NCI-H748 treated with DMSO at 0.1 percent for 48 hours (cell line): ENCODE results near the gene YKT6.
"Not testable (repeated sequence)": the region's sequence is repeated elsewhere in the genome, so short reads cannot be mapped to it uniquely, and the experiment has no call there.

Source experiments
- DNase-seq: peaks from one replicate; lab custom pipeline; 2025; lab: John Stamatoyannopoulos, UW

Gene YKT6

GRCh38 chr7:44172803-44173424 lies 27.9 kb upstream of the YKT6 start:
- DNase-seq: no peak

- DNase-seq: no peak
Measured at GRCh38 chr7:44173911-44174693, 26.7 kb upstream of the YKT6 start.

DNA sequence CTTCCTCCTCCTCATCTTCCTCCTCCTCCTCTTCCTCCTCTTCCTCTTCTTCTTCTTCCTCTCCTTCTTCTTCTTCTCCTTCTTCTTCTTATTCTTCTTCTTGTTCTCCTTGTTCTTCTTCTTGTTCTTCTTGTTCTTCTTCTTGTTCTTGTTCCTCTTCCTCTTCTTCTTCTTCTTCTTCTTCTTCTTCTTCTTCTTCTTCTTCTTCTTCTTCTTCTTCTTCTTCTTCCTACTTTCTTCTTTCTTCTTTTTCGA lies 26.2 kb upstream of the YKT6 start:
- DNase-seq: not testable (repeated sequence)

DNA sequence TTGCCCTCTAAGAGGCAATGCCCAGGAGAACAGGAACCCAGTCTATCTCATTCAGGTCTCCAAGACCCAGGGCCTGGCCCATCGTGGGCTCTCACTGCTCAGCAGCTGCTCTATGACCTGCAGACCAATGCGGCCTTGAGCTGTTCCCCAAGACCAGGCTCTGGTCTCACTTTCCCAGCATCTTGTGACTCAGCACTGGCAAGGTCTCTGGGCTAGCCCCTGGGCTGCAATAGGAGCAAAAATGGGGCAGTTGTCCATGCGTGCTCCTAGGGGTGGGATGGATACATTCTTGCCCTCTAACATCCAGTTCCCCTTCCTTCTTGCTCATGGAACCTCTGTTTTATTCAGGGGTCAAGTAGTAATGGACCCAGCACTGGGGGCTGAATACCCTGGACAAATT lies 25.0 kb upstream of the YKT6 start:
- DNase-seq: no peak

DNA sequence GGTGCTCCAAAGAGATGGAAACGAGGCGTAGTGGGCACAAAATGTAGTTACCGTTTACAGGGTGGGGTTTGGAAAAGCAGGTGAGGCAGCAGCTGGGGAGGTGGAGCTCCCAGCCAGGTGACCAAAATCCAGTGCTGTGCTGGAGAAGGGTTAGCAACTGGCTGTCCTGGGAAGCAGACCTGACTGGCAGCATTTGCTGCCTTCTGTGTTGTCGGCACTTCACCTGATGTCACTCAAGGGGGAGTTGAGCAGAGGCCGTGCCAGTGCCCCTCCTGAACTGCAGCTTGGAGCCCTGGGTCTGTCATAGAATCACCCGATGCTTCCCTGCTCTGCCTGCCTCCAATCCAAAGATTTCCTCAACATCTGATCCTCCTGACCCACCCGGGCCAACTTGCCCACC lies 24.3 kb upstream of the YKT6 start:
- no peak for DNase-seq

GRCh38 chr7:44177570-44178131 lies 23.1 kb upstream of the YKT6 start:
- no peak for DNase-seq

DNA sequence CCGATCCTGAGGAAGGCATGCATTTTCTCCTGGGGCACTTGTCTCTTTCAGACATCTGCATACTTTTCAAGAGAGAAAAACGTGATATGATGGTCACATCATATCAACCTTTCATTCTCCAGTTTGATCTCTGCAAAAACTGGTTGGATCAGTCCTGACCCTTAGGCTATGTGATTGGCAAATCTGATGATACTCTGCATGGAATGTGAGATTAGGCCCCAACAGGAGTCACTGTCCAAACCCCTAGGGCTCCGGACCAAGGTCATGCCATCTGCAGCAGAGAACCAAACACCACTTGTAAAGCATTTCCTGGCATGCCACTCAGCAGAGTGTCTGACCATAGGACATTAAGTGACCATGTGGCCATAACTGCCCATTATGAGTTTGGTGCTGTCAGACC lies 20.1 kb upstream of the YKT6 start:
- DNase-seq: no peak

- no peak for DNase-seq
Measured at GRCh38 chr7:44182827-44183226, 18.0 kb upstream of the YKT6 start.

DNA sequence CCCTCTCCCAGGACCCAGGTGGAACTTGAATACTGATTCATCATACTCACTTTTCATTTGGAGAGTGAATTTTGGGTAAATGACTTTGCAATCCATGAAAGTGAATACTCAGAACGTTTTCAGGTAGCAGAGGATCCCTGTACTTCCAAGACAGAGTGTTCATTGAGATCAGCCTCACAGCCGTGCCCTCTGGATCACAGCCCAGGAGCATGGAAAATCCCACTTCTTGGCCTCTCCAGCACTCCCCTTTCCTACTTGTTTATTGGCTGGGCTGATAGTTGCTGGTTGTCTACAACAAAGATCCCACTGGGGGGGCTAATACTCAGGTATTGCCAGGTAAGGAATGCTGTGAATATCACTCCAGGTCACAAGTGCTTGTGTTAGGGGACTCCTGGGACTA lies 17.4 kb upstream of the YKT6 start:
- DNase-seq: no peak

DNA sequence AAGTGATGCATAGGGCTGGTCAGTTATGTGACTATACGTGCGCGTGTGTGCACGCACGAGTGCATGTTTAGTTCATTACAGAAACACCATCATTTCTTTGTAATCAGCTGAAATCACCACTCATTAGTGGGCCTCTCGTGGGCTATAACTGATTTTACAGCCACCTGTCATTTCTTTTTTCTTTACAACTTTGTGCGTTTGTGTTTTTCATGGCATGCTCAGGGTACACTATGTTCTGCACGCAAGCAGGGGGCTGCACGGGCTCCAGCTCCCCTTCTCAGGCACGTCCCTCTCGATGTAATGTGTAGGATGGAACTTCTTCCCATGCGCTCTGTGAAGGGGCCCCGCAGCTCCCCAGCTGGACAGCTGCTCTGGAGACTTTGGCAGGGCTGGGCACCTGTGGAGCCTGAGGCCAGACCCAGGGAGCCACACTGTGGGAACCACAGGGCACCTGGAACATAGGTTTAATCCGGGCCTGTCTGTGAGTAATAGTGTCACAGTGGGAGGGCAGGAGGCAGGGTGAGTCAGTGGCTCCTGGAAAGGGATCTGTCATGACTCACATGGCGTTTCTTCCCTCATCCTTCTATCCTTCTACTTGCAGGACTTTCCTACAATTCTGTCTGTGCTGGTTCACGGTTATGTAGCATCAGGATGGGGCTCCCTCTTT lies 16.4 kb upstream of the YKT6 start:
- DNase-seq: no peak

DNA sequence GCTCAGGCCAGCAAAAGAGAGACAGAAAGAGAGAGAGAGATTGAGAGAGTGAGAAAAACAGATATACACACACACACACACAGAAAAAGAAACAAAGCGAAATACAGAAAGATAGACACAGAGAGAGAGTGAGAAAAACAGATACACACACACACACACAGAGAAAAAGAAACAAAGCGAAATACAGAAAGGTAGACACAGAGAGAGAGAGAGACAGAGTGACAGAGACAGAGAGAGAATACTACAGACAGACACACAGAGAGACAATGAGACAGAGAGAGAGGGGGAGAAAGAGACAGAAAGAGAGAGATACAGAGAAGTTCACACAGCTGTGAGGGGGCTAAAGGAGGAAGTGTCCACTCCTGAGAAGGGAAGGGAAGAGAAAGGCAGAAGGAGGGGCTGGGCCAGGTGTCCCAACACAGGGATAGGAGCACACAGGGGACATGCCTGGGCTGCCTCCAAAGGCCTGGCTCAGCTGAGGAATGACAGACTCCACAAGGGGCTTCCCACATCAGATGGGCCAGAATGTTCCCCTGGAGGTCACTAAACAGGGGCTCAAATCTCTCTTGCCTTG lies 15.8 kb upstream of the YKT6 start:
- DNase-seq: no peak

DNA sequence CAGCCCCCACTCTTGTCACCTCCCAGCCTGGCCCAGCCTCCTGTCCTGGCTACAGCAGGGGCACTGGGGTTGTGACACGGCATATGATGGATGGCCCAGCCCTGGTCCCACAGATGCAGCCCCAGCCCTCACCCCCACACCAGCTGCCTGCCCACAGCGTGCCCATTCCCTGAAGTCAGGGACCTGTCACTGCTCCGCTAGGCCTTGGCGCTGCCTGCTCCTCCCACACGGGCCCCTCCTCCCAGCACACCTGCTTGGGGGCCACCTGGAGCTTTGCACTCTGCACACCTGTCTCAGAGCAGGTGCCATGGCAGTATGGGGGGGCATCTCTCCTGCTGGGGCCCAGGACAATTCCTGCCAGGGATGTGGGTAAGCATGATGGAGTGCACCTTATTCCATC lies 15.0 kb upstream of the YKT6 start:
- DNase-seq: no peak

- no peak for DNase-seq
Measured at GRCh38 chr7:44186736-44187135, 14.0 kb upstream of the YKT6 start.

- DNase-seq: no peak
Measured at GRCh38 chr7:44187636-44188416, 13.0 kb upstream of the YKT6 start.

- no peak for DNase-seq
Measured at GRCh38 chr7:44188480-44189225, 12.1 kb upstream of the YKT6 start.

GRCh38 chr7:44189286-44189992 lies 11.3 kb upstream of the YKT6 start, which contains the start of gene GCK:
TSS of gene GCK (minus strand) at chr7:44189439. CDS start at chr7:44188953, 486 bp downstream.
- peak; percentile 93 for DNase-seq

DNA sequence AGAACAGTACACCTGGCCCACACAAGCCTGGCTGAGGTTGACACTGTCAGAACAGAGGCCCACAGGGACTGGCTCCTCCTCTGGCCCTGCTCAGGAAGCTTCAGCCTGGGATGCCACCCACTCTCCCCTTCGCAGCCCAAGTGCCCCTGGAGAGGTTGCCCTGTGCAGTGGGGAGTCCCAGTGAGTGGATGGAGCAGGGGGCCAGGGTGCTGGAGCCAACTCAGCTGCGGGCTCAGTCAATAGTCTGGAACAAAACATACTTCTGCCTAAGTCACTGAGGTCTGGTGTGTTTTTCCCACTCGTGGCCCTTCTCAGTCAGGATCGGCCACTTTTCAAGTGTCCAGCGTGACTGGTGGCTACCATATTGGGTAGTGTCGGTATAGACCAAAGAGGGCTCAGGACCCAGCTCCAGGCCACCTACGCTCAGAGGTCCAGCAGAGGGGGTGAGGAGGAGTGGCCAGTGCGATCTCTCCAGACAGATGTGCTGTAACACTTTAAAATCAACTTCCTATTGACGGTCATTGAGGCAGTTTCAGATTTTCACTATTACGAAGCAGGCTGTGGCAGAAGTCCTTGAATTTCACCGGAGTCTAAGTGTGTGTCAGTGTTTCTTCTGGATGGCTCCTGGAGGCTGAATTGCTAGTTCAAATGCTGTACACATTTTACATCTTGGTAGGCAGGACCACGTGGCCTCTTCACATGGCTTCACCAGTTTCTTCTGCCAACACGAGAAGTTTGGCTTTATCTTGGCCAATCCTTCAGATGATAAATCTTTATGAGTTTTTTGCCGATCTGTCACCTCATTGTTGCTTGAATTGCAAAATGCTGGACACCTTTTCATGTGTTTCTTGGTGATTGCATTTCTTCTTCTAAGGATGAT lies 10.5 kb upstream of the YKT6 start:
- DNase-seq: no peak

DNA sequence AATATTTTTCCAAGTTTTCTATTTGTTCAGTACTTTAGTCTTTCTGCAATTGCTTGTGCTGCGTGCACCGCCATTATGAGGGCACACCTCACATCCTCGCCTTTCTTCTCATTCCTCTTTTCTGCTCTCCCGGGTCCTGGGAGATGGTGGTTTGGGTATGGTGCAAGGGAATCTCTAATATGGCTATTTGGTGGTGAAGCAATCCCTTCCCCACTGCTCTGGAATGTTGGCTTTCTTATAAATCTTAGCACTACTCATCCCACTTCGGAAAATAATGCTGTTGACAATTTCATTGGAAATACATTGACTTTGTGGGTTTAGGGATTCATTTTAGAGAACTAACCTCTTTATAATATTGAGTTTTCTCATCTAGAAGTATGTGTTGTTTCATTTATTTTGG lies 9.6 kb upstream of the YKT6 start:
- no peak for DNase-seq

DNA sequence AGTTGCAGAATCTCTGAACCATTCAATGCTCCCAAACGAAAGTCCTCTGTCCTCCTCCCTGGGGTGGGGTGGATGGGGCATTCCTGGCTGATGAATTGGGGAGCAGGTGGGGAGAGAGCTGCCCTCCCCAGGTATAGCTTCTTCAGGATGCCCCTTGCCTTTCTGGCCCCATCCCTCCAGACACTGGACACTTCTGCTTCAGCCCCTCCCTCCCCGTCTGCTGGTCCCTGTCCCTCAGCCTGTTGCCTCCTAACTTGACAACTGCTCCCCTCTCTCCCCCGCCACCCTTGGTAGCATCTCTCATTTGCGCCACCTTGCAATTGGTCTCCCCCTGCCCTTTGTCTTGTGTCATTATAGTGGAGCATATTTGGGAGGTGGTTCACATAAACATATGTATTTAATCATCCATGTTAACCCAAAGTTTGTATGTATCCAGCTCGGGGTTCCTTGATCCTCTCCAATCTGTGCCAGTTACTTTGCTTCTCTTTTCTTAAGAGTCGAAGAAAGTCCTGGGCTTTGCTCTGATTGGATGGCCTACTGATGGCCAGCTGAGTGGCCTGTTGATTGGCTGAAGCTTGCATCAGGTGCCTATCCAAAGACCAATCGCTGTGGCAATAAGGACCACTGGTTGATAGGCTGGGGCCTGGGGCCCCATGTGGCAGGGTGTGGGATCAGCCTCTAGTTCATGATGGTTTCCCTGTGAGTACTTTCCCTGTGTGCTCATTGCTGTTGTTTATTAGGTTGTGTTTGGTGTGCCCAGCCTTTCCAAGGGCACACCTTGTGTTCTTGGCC lies 7.6 kb upstream of the YKT6 start:
- DNase-seq: no peak
